Osteocyte (in vitro differentiated cells): Measurements from ENCODE around the gene MDGA2. TPM values are rescaled to one million over a fixed set of nuclear protein-coding genes. Genes with fewer than 3 reads are reported as not detected.

Experiments used
- DNase-seq: peaks from one replicate; pipeline ENCODE4 v3.0.0; 2021; ENCODE audit warnings: mixed read lengths; ENCODE audit not compliant: unreplicated experiment; ENCODE audit errors: extremely low spot score
- H3K27ac Mint-ChIP-seq: one replicate; pipeline ENCODE4 v1.8.0; 2021; ENCODE audit warnings: mild to moderate bottlenecking, mixed read lengths; ENCODE audit not compliant: unreplicated experiment
- H3K27me3 Mint-ChIP-seq: one replicate; pipeline ENCODE4 v1.8.0; 2021; ENCODE audit warnings: mixed read lengths; ENCODE audit not compliant: unreplicated experiment
- H3K36me3 Mint-ChIP-seq: one replicate; pipeline ENCODE4 v1.8.0; 2021; ENCODE audit warnings: mixed read lengths; ENCODE audit not compliant: unreplicated experiment
- H3K4me1 Mint-ChIP-seq: one replicate; pipeline ENCODE4 v1.8.0; 2021; ENCODE audit warnings: mixed read lengths; ENCODE audit not compliant: unreplicated experiment
- H3K4me3 Mint-ChIP-seq: one replicate; pipeline ENCODE4 v1.8.0; 2021; ENCODE audit warnings: mild to moderate bottlenecking, moderate library complexity, mixed read lengths; ENCODE audit not compliant: unreplicated experiment
- H3K9me3 Mint-ChIP-seq: one replicate; pipeline ENCODE4 v1.8.0; 2021; ENCODE audit warnings: mixed read lengths; ENCODE audit not compliant: unreplicated experiment
- total RNA-seq: library from RNA; stranded (reverse); gene quantifications from 2 replicates; pipeline ENCODE4 v1.2.1, GENCODE V29; 2021
- TF ChIP-seq, protein P1 (sequence below): fragments of 200-600 bp; sonication (generic); IDR thresholded peaks from 2 replicates; pipeline ENCODE4 v1.5.0; 2021; ENCODE audit warnings: antibody characterized with exemption, mild to moderate bottlenecking, moderate library complexity

MDGA2 gene
- total RNA-seq, 1 donor from 2014 or later, result 0.19 TPM

GRCh38 chr14:47549886-47550285, 125.5 kb downstream of the MDGA2 start:
- no peak for DNase-seq
- H3K27me3 Mint-ChIP-seq, result no peaks in the 10 kb centered on the region
- H3K4me1 Mint-ChIP-seq, result no peaks in the 10 kb centered on the region
- no peaks in the 10 kb centered on the region for H3K36me3 Mint-ChIP-seq
- no peak overlapping the region for H3K4me3 Mint-ChIP-seq
- TF ChIP-seq, protein P1, sequence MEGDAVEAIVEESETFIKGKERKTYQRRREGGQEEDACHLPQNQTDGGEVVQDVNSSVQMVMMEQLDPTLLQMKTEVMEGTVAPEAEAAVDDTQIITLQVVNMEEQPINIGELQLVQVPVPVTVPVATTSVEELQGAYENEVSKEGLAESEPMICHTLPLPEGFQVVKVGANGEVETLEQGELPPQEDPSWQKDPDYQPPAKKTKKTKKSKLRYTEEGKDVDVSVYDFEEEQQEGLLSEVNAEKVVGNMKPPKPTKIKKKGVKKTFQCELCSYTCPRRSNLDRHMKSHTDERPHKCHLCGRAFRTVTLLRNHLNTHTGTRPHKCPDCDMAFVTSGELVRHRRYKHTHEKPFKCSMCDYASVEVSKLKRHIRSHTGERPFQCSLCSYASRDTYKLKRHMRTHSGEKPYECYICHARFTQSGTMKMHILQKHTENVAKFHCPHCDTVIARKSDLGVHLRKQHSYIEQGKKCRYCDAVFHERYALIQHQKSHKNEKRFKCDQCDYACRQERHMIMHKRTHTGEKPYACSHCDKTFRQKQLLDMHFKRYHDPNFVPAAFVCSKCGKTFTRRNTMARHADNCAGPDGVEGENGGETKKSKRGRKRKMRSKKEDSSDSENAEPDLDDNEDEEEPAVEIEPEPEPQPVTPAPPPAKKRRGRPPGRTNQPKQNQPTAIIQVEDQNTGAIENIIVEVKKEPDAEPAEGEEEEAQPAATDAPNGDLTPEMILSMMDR, result no peak
- H3K9me3 Mint-ChIP-seq, result no peaks in the 10 kb centered on the region
- no peak overlapping the region for H3K27ac Mint-ChIP-seq

GRCh38 chr14:47543459-47543858, 131.9 kb downstream of the MDGA2 start:
- Mint-ChIP-seq H3K9me3 (no peaks in the 10 kb centered on the region), H3K27ac (no peak overlapping the region), H3K4me3 (no peak overlapping the region), H3K4me1 (peaks cover 2% of the 10 kb centered on the region), H3K27me3 (peaks cover 7% of the 10 kb centered on the region), H3K36me3 (no peaks in the 10 kb centered on the region)
- TF ChIP-seq, protein P1, result no peak
- DNase-seq, result no peak

DNA sequence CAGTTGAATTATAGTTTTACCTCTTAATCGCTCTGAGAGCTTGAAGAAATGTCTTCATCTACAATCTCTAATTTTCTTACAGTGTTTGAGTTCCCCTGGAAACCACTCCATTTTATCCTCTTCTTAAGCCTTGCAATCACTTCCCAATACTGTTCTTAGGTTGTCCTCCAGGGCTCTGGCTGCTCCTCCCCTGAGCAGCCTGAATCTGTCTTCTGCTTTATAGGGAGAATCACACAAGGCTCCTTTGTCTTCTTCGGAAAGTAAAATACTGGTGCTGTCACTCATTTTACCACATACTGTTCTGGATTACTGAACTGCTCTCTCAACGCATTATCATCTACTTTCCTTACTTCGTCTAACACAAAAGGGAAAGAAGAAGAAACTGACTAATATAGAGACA, 133.7 kb downstream of the MDGA2 start:
- Mint-ChIP-seq H3K27ac (no peak overlapping the region), H3K27me3 (peaks cover 7% of the 10 kb centered on the region), H3K9me3 (no peaks in the 10 kb centered on the region), H3K4me1 (peaks cover 2% of the 10 kb centered on the region), H3K36me3 (no peaks in the 10 kb centered on the region), H3K4me3 (no peak overlapping the region)
- DNase-seq, result no peak
- TF ChIP-seq, protein P1, result no peak

DNA sequence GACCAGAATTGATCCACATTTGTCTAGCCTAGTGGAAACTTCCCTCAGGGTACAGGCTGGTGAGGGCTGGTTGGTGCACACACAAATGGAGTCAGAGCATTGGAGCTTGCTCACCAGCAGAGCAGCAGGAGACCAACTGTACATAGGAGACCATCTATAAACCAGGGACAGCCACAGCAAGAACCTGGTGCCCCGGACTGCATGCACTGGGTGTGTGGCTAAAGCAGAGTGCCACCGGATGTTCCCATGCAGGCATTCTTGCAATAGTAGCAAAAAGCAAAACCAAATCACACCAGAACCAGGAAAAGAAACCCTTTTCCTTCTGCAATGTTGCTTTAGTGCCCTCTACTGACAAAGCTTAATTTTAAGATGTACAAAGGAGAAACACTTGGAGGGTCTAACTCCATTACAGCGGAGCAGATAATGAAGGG, 136.4 kb downstream of the MDGA2 start:
- no peaks in the 10 kb centered on the region for H3K9me3 Mint-ChIP-seq
- H3K4me1 Mint-ChIP-seq, result peaks cover 2% of the 10 kb centered on the region
- no peak overlapping the region for H3K27ac Mint-ChIP-seq
- H3K36me3 Mint-ChIP-seq, result no peaks in the 10 kb centered on the region
- no peak for DNase-seq
- TF ChIP-seq, protein P1, result peak; percentile 70
- H3K4me3 Mint-ChIP-seq, result no peak overlapping the region
- H3K27me3 Mint-ChIP-seq, result peaks cover 7% of the 10 kb centered on the region

GRCh38 chr14:47536341-47536740, 139.1 kb downstream of the MDGA2 start:
- peaks cover under 1% of the 10 kb centered on the region for H3K27me3 Mint-ChIP-seq
- H3K4me1 Mint-ChIP-seq, result peaks cover 2% of the 10 kb centered on the region
- H3K36me3 Mint-ChIP-seq, result no peaks in the 10 kb centered on the region
- H3K4me3 Mint-ChIP-seq, result no peak overlapping the region
- TF ChIP-seq, protein P1, result no peak
- no peak for DNase-seq
- H3K27ac Mint-ChIP-seq, result no peak overlapping the region
- no peaks in the 10 kb centered on the region for H3K9me3 Mint-ChIP-seq
